Measurements from ENCODE around the gene ZNF138. TPM values are rescaled to one million over a fixed set of nuclear protein-coding genes. Genes with fewer than 3 reads are reported as not detected.

Gene ZNF138
- total RNA-seq, 1 experiment from 2014 or later = 7.6 TPM

DNA sequence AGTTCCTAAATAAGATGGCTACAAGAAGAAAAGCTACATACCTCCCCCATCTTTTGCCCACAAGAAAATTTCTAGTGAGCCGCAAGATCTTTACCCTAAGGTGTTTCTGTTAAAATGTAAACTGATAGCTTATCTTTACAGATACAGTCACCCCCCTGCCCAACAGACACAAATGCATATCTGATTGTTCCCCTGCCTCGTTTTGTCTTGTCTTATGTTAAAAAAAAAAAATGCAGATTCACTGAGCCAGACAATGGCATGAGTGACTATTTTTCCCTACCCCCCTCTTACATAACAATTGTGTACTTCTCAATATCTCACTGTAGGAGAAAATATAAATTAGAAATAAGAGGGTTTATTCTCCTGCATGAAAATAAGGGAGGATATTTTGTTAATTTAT lies 8.5 kb downstream of the ZNF138 start:
- CTCF ChIA-PET = no interaction called here
- ATAC-seq (no peak), DNase-seq (ENCODE audit: low read depth, low spot score) (no peak)
- Histone ChIP-seq H3K27me3 (ENCODE audit: control insufficient read depth, insufficient read depth, low read length) (no peaks in the 10 kb centered on the region), H3K9me3 (ENCODE audit: control insufficient read depth, insufficient read depth, low read depth, low read length) (peaks cover 4% of the 10 kb centered on the region; the same call in 1 of the 2 replicates), H3K27ac (ENCODE audit: low read length) (no peak overlapping the region), H3K4me1 (ENCODE audit: control insufficient read depth, insufficient read depth, low read length) (no peaks in the 10 kb centered on the region), H3K36me3 (ENCODE audit: control insufficient read depth, insufficient read depth, low read length) (peaks cover 17% of the 10 kb centered on the region; the same call in 1 of the 2 replicates), H3K4me3 (ENCODE audit: low read depth in 2 of 2, low read length in 2 of 2) (no peak overlapping the region)
- TF ChIP-seq SIN3A (IDR thresholded peaks at IDR 0.05; ENCODE audit: borderline replicate concordance, insufficient read depth, low read depth, low read length) (no peak), TCF7L2 (IDR thresholded peaks at IDR 0.05; ENCODE audit: low read depth, low read length) (no peak), POLR2AphosphoS5 (IDR thresholded peaks at IDR 0.05; ENCODE audit: low read depth, low read length) (no peak)
- TF ChIP-seq, protein P1, sequence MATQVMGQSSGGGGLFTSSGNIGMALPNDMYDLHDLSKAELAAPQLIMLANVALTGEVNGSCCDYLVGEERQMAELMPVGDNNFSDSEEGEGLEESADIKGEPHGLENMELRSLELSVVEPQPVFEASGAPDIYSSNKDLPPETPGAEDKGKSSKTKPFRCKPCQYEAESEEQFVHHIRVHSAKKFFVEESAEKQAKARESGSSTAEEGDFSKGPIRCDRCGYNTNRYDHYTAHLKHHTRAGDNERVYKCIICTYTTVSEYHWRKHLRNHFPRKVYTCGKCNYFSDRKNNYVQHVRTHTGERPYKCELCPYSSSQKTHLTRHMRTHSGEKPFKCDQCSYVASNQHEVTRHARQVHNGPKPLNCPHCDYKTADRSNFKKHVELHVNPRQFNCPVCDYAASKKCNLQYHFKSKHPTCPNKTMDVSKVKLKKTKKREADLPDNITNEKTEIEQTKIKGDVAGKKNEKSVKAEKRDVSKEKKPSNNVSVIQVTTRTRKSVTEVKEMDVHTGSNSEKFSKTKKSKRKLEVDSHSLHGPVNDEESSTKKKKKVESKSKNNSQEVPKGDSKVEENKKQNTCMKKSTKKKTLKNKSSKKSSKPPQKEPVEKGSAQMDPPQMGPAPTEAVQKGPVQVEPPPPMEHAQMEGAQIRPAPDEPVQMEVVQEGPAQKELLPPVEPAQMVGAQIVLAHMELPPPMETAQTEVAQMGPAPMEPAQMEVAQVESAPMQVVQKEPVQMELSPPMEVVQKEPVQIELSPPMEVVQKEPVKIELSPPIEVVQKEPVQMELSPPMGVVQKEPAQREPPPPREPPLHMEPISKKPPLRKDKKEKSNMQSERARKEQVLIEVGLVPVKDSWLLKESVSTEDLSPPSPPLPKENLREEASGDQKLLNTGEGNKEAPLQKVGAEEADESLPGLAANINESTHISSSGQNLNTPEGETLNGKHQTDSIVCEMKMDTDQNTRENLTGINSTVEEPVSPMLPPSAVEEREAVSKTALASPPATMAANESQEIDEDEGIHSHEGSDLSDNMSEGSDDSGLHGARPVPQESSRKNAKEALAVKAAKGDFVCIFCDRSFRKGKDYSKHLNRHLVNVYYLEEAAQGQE (IDR thresholded peaks at IDR 0.05; ENCODE audit: insufficient read depth in 1 of 2, low read depth in 2 of 2, low read length in 1 of 2) = no peak
- TF ChIP-seq, protein P2, sequence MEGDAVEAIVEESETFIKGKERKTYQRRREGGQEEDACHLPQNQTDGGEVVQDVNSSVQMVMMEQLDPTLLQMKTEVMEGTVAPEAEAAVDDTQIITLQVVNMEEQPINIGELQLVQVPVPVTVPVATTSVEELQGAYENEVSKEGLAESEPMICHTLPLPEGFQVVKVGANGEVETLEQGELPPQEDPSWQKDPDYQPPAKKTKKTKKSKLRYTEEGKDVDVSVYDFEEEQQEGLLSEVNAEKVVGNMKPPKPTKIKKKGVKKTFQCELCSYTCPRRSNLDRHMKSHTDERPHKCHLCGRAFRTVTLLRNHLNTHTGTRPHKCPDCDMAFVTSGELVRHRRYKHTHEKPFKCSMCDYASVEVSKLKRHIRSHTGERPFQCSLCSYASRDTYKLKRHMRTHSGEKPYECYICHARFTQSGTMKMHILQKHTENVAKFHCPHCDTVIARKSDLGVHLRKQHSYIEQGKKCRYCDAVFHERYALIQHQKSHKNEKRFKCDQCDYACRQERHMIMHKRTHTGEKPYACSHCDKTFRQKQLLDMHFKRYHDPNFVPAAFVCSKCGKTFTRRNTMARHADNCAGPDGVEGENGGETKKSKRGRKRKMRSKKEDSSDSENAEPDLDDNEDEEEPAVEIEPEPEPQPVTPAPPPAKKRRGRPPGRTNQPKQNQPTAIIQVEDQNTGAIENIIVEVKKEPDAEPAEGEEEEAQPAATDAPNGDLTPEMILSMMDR (IDR thresholded peaks at IDR 0.05) = no peak
- in situ Hi-C loops (cut with HindIII; ENCODE audit: low pct_unique_long_range_greater_than_20kb, low sequenced_read_pairs) = no loop called here
- intact Hi-C loops (cut with micrococcal nuclease; ENCODE audit: unreplicated experiment) = no loop called here
- POLR2A ChIA-PET = no interaction called here
- no TSS peak for BruUV-seq (replicated peaks)

DNA sequence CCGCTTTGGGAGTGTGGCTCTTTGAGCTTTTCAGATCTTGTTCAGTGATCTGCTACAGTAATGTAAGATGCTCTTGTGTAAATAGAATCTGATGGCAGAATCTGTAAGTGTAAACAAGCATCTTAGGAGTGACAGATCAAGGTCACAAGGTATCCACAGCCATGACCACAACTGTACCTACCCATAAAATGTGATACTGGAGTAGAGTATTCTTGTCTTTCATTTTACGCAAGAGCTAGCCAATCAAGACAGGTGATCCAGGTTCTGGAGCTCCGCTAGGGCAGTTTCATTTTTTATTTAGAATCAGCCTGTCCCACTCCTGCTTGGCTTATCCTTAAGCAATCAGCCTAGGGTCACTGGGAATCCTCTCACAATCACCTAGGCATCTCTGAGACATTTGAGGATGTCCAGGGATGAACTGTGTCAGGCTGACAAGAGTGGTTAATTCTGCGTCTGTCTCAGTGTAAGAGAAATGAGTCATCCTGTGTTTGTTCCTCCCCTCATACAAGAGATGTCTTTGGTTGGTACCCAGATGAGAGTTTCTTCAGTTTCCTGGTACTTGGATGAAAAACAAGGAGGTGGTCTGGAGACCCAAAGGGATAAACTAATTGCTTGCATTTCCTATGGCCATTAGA lies 13.6 kb downstream of the ZNF138 start:
- intact Hi-C loops (cut with micrococcal nuclease; ENCODE audit: unreplicated experiment) (no loop called here), in situ Hi-C loops (cut with HindIII; ENCODE audit: low pct_unique_long_range_greater_than_20kb, low sequenced_read_pairs) (no loop called here)
- Histone ChIP-seq H3K27ac (ENCODE audit: low read length) (no peak overlapping the region), H3K27me3 (ENCODE audit: control insufficient read depth, insufficient read depth, low read length) (no peaks in the 10 kb centered on the region), H3K36me3 (ENCODE audit: control insufficient read depth, insufficient read depth, low read length) (peaks cover 7% of the 10 kb centered on the region; the same call in 1 of the 2 replicates), H3K4me3 (ENCODE audit: low read depth in 2 of 2, low read length in 2 of 2) (no peak overlapping the region), H3K4me1 (ENCODE audit: control insufficient read depth, insufficient read depth, low read length) (no peaks in the 10 kb centered on the region), H3K9me3 (ENCODE audit: control insufficient read depth, insufficient read depth, low read depth, low read length) (peaks cover 4% of the 10 kb centered on the region; the same call in 1 of the 2 replicates)
- TF ChIP-seq SIN3A (IDR thresholded peaks at IDR 0.05; ENCODE audit: borderline replicate concordance, insufficient read depth, low read depth, low read length) = no peak
- TF ChIP-seq, protein P2 (IDR thresholded peaks at IDR 0.05) = no peak
- TF ChIP-seq POLR2AphosphoS5 (IDR thresholded peaks at IDR 0.05; ENCODE audit: low read depth, low read length) = no peak
- TF ChIP-seq, protein P1 (IDR thresholded peaks at IDR 0.05; ENCODE audit: insufficient read depth in 1 of 2, low read depth in 2 of 2, low read length in 1 of 2) = no peak
- TF ChIP-seq TCF7L2 (IDR thresholded peaks at IDR 0.05; ENCODE audit: low read depth, low read length) = no peak
- no peak for DNase-seq (ENCODE audit: low read depth, low spot score)
- no peak for ATAC-seq
- CTCF ChIA-PET = no interaction called here
- POLR2A ChIA-PET = no interaction called here
- no TSS peak for BruUV-seq (replicated peaks)

Measured in Panc1 (cell line).